Right ventricle myocardium inferior (tissue), 1 donor: ENCODE results near the gene COX4I1. TPM values are rescaled to one million over a fixed set of nuclear protein-coding genes. Genes with fewer than 3 reads are reported as not detected.
A peak's percentile ranks its signal among the peaks of the same experiment; 100 is the strongest.
"Not testable (repeated sequence)": the region's sequence is repeated elsewhere in the genome, so short reads cannot be mapped to it uniquely, and the experiment has no call there.

ENCODE experiments used
- ATAC-seq: fragments of 200-7000 bp; cut with Tn5 transposase; one replicate; pipeline ENCODE4 v1.9.1; 2020; ENCODE audit warnings: mild to moderate bottlenecking, moderate library complexity
- DNase-seq: peaks from one replicate; pipeline ENCODE4 v3.0.0; 2021; ENCODE audit errors: missing footprints
- intact Hi-C: fragments of 100-400 bp; cut with DNase I; formaldehyde crosslinking; loops from one replicate; pipeline ENCODE4 v1.11.0; 2022
- total RNA-seq: library from RNA; stranded (reverse); fragmentation: NEBNext Ultra II Directional; extraction: Animal tissue kit (Norgen Biotek cat#: 25700); gene quantifications from one replicate; pipeline ENCODE4 v1.2.1, GENCODE V29; 2021
- donor health status: DM: no; HTN: yes; CAD: no; lungs with severe emphysema.

Gene COX4I1
- total RNA-seq, 1 donor from 2014 or later: 2,129 TPM

DNA sequence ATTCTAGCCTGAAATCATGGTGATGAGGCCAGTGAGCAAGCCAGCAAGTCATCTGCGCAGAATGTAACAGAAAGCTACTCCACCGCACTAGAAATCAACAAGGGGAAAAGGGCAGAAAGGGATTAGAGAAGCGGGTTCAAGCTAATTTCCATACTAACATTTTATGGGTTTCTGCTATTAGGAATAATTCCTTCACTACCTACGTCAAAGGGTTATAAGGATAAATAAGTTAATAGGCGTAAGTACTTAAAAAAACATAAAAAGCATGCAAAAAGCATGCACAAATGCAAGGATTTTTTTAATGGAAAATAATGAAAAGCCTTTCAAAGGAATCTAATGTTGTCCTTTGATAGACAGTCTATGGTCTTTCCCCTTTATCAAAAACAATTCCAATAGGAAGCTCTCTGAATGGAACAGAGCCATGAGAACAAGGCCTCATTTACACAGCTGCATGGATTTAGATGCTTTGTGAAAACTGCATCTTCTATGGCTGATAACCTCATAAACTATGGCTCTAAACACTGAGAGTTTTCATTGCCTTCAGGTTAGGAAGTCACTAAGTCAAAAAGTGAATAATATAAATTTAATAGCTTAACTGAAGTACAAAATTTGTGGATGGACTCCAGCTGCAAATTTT is 5.7 kb upstream of the COX4I1 start:
- DNase-seq: no peak
- intact Hi-C loops: no loop called here
- ATAC-seq: no peak

DNA sequence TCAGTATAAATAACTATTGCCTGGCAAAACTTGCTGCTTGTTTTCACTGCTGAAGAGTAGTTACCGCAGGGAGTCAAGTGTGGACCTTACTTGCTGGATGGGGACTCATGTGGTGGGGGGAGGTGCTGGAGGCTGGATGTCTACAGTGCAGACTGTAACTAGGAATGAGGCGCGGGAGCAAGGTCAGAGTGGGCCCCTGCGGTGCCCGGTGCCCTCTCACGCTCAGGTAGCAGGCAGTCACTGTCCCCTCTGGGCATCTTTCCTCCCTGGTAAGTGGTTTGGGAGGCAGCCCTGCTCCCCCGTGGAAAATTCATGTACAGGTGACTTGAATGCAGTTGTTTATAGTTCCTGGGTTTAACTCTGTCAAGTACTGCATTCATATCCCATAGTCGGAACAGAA is 4.8 kb upstream of the COX4I1 start:
- intact Hi-C loops: no loop called here
- ATAC-seq: no peak
- DNase-seq: no peak

DNA sequence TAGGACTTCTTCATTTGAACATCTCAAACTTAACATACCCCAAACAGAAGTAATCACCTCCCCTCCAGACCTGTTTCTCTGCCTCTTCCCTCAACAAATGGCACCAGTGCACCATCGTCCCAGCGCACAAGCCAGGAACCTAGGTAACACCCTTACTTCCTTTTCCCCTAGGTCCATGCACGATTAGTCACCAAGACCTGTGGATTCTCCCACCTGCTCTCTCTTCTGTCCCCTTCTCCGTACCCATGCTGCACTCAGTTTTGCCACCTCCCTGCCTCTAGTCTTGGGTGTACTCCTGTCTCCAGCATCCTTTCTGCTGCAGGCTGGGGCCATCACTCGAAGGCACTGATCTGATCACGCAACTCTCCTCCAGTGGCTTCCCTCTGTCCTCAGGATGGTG is 3.3 kb upstream of the COX4I1 start:
- no peak for ATAC-seq
- intact Hi-C loops: no loop called here

DNA sequence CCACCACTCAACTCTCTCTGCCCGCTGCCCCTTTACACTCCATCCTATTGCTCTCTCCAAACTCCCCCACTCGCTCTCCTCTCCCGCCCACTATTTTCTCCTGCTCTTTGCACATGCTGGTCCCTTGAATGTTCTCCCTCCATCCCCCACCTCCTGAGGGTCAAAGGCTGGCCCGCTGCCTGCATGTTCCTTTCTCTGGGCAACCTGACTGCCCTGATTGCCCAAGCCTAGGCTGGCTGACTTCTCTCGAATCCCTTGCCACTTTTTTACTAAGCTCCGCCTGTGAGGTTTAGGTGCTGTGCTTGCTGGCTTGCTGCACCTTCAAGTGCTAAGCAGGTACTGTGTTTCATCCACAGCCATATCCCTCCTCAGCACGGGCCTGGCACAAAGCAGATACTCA is 2.9 kb upstream of the COX4I1 start:
- intact Hi-C loops: no loop called here
- ATAC-seq: no peak
- DNase-seq: no peak

More for the DNA sequence above, 3.3 kb upstream of the COX4I1 start:
- no peak for DNase-seq

- intact Hi-C loops: no loop called here
- DNase-seq (no peak), ATAC-seq (no peak)
Measured at GRCh38 chr16:85798283-85798776, 1.2 kb upstream of the COX4I1 start.

GRCh38 chr16:85798901-85799496 is 496 bp upstream of the COX4I1 start:
- peak; percentile 14 for ATAC-seq
- intact Hi-C loops: no loop called here
- peak; percentile 77 for DNase-seq

DNA sequence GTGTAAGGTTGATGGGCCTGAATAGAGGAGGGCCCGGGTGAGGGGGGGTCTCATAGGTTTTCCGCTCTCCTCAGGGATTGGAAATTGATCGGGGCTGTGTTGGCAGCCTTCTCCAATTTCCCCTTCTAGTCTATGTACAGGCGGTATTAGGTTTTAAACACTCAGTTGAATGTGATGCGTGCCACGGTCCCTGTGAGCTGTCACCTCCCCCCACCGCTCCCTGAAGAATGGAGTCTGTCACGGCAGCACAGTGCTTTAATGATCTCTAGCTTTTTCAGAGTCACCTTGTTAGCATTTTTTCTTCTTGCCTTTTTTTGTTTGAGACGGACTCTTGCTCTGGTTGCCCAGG is 800 bp downstream of the COX4I1 start:
- no peak for ATAC-seq
- intact Hi-C loops: no loop called here

GRCh38 chr16:85803570-85803969 is 4.1 kb downstream of the COX4I1 start:
- no peak for ATAC-seq
- DNase-seq: no peak
- intact Hi-C loops: no loop called here

More for the DNA sequence above, 800 bp downstream of the COX4I1 start:
- no peak for DNase-seq

DNA sequence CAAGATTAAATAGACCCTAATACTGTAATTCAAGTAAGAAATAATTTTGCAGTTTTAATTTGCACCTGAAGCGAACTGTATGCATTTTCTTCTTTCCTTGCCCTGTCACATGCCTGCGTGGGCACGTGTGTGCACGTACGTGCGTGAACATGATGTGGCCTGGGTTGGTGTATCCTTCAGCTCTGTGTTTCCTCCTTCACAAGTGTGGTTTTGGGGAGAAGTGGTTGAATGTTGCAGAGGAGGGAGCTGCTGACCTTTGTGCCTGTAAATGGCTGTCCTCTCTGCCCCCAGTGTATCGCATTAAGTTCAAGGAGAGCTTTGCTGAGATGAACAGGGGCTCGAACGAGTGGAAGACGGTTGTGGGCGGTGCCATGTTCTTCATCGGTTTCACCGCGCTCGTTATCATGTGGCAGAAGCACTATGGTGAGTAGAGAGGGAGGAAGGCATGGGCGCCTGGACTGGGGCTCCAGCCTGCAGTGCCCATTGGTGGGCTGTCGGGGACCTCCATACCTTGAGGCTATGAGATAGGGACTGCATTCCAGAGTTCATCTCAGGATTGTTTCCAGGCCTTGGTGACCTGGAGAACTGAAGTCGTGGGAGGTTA is 6.0 kb downstream of the COX4I1 start:
- ATAC-seq (no peak), DNase-seq (no peak)
- intact Hi-C loops: no loop called here

DNA sequence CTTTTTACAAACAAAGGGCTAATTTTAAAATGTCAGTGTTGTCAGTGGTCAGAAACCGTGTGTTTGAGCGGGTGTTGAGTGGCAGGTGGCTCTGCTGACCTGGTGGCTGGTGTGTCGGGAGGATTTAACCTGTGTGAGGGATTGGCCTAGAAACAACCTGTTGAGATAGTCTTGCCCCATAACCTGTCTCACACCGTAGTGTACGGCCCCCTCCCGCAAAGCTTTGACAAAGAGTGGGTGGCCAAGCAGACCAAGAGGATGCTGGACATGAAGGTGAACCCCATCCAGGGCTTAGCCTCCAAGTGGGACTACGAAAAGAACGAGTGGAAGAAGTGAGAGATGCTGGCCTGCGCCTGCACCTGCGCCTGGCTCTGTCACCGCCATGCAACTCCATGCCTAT is 7.0 kb downstream of the COX4I1 start:
- no peak for DNase-seq
- ATAC-seq: no peak
- intact Hi-C loops: no loop called here

GRCh38 chr16:85807340-85807739 is 7.8 kb downstream of the COX4I1 start:
- DNase-seq, intact Hi-C loops, ATAC-seq: not testable (repeated sequence)

DNA sequence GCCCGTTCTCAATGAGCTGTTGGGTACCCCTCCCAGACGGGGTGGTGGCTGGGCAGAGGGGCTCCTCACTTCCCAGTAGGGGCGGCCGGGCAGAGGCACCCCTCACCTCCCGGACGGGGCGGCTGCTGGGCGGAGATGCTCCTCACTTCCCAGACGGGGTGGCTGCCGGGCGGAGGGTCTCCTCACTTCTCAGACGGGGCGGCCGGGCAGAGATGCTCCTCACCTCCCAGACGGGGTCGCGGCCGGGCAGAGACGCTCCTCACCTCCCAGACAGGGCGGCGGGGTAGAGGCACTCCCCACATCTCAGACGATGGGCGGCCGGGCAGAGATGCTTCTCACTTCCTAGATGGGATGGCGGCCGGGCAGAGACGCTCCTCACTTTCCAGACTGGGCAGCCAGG is 8.6 kb downstream of the COX4I1 start:
- ATAC-seq, intact Hi-C loops, DNase-seq: not testable (repeated sequence)

DNA sequence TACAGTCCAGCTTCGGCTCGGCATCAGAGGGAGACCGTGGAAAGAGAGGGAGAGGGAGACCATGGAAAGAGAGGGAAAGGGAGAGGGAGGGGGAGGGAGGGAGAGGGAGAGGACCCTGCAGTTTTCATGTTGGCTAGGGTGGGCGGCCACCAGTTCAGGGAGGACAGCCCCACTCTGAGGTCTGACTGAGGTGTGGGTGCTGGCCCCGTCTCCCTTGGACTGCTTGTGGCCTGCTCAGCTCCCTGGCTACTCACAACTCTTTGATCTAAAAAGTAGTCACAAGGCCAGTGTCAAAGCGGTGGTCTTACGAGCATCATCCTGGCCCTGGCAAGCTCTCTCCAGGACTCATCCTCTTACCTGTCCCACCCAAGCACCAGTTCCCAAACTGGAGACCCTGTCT is 9.4 kb downstream of the COX4I1 start:
- ATAC-seq (no peak), DNase-seq (no peak)
- intact Hi-C loops: no loop called here

DNA sequence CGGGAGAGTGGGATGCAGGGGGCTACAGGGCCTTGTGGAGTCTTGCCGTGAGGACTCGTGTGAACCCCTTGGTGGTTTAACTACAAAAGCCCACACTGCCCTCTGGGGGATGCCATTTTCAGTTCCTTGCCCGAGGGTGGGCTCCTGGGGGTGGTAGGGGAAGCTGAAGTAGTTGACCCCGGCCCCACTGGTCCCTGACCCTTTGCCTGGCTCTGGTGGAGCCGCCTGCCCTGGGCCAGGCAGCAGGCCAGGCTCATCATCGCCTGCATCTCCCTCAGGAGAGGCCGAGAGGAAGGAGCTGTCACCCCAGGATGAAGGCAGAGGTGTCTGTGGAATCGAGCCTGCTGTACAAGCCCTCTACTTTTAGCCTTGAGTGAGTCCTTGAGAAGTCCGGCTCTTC is 10.2 kb downstream of the COX4I1 start:
- intact Hi-C loops: no loop called here
- ATAC-seq (peak; percentile 29), DNase-seq (no peak)

- DNase-seq (no peak), ATAC-seq (peak; percentile 3)
- intact Hi-C loops: no loop called here
Measured at GRCh38 chr16:85810097-85810741, 10.7 kb downstream of the COX4I1 start.

DNA sequence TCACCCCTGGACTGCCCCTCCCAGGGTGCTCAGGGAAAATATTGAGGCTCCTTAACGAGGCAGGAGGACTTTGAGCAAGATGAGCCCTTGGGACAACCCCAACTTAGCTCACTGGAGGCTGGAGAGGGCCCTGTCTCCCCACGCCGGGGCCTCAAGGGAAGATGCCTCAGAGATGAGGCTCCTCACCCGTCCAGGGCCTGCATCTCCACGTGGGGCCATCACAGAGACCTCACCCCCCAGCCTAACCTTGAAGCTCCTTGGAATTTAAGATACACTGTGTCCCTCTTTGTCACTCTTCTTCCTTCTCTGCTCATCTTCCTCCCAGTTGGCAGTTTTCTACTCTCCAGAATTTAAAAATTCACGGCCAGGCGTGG is 11.2 kb downstream of the COX4I1 start:
- ATAC-seq: peak; percentile 6
- intact Hi-C loops: no loop called here
- DNase-seq: no peak

- ATAC-seq (no peak), DNase-seq (no peak)
- intact Hi-C loops: no loop called here
Measured at GRCh38 chr16:85812031-85812807, 12.7 kb downstream of the COX4I1 start.

DNA sequence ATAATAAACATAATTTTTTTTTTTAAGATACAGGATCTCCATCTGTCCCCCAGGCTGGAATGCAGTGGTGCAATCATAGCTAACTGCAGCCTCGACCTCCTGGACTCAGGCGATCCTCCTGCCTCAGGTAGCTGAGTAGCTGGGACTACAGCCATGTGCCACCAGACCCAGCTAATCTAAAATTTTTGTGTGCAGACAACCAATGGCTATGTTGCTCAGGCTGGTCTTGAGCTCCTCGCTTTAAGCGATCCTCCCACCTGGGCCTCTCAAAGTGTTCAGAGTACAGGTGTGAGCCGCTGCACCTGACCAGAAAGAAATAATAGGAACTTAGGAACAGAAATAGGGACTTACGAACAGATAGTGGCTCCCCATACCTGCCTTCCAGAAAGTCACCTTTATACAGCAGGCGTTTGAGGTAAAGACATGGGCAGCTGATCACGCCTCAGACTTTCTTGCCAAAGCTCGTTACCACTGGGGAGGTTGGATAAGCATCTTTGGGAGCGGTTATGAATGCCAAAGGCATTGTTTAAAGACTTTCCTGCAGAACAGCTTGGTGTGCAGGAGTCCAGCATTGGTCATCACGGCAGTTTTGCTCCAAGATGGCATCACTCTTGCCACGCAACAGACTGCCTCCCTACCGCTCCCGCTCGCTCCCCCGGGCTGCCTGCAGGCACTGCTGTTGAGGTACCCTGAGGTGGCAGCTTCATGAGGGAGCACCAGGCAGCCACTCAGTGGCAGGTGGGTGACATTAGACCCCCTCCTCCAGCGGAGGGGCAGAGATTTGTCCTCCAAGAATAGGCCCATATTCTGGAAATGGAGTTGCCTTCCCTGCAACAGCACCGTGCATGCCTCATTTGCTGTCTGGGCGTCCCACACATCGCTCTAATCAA is 13.6 kb downstream of the COX4I1 start:
- intact Hi-C loops: no loop called here
- no peak for ATAC-seq
- no peak for DNase-seq
